ENCODE data around the gene ATP5PD.

DNA sequence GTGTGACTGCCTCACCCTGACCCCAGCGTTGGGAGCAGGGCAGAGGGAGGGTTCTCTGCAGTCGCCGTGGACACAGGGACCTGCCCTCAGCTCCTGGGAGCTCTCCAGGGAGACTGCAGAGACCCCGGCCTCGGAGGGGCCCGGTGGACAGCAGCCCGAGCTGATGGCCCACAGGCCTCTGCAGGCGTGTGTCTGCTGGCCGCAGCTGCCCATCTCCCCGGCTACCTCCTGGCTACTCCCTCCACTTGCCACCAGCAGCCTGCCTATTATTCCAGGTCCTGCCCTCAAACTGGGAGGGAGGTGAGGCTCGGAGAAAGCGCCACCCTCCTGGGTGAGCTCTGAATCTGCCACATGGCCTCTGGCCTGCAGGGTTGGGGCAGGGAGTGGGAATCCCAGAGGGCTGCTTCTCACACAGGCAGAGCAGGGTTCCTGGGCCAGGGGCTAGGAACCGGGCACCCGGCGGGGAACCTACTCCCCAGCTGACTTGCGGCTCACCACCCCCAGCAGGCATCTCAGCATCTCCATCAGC, 48.2 kb upstream of the ATP5PD start:
- TF ChIP-seq, protein P1, sequence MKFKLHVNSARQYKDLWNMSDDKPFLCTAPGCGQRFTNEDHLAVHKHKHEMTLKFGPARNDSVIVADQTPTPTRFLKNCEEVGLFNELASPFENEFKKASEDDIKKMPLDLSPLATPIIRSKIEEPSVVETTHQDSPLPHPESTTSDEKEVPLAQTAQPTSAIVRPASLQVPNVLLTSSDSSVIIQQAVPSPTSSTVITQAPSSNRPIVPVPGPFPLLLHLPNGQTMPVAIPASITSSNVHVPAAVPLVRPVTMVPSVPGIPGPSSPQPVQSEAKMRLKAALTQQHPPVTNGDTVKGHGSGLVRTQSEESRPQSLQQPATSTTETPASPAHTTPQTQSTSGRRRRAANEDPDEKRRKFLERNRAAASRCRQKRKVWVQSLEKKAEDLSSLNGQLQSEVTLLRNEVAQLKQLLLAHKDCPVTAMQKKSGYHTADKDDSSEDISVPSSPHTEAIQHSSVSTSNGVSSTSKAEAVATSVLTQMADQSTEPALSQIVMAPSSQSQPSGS (CRISPR knock-in tag; IDR thresholded peaks at IDR 0.05; ENCODE audit: borderline replicate concordance, low read depth), result no peak
- TF ChIP-seq, protein P2, sequence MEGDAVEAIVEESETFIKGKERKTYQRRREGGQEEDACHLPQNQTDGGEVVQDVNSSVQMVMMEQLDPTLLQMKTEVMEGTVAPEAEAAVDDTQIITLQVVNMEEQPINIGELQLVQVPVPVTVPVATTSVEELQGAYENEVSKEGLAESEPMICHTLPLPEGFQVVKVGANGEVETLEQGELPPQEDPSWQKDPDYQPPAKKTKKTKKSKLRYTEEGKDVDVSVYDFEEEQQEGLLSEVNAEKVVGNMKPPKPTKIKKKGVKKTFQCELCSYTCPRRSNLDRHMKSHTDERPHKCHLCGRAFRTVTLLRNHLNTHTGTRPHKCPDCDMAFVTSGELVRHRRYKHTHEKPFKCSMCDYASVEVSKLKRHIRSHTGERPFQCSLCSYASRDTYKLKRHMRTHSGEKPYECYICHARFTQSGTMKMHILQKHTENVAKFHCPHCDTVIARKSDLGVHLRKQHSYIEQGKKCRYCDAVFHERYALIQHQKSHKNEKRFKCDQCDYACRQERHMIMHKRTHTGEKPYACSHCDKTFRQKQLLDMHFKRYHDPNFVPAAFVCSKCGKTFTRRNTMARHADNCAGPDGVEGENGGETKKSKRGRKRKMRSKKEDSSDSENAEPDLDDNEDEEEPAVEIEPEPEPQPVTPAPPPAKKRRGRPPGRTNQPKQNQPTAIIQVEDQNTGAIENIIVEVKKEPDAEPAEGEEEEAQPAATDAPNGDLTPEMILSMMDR (IDR thresholded peaks at IDR 0.05), result no peak
- TF ChIP-seq, protein P3, sequence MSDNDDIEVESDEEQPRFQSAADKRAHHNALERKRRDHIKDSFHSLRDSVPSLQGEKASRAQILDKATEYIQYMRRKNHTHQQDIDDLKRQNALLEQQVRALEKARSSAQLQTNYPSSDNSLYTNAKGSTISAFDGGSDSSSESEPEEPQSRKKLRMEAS (CRISPR knock-in tag; IDR thresholded peaks at IDR 0.05), result no peak
- no peak for TF ChIP-seq FOXK1 (CRISPR knock-in tag; IDR thresholded peaks at IDR 0.05)

All from WTC11 (cell line).